Measurements from ENCODE around the gene CNTN5.

Gene CNTN5

DNA sequence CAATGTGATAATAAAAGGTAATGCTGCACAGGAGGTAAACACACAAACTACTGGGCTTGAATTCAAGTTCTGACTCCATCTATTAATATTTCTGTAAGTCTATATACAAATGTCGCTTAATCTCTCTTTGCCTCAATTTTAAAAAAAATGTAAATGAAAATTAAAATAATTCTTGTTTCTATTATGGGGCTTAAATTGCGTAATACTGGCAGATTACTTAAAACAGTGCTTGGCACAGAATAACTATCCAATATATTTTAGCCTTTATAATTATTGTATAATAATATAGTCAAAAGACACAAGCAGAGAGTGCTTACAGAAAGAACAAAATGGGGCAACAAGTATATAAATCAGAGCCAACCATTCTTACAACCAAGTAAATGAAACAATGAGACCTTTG, 489.1 kb downstream of the CNTN5 start:
- DNase-seq (ENCODE audit: low spot score): no peak

DNA sequence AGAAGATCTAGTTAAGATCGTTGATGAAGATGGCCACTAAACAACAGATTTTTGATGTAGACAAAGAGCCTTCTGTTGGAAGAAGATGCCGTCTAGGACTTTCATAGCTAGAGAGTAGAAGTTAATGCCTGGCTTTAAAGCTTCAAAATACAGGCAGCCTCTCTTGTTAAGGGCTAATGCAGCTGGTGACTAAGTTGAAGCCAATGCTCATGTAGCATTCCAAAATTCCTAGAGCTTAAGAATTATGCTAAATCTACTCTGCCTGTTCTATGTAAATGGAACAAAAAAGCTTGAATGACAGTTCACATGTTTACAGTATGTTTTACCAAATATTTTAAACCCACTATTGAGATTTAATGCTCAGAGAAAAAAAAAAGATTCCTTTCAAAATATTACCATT, 492.6 kb downstream of the CNTN5 start:
- no peak for DNase-seq (ENCODE audit: low spot score)

DNA sequence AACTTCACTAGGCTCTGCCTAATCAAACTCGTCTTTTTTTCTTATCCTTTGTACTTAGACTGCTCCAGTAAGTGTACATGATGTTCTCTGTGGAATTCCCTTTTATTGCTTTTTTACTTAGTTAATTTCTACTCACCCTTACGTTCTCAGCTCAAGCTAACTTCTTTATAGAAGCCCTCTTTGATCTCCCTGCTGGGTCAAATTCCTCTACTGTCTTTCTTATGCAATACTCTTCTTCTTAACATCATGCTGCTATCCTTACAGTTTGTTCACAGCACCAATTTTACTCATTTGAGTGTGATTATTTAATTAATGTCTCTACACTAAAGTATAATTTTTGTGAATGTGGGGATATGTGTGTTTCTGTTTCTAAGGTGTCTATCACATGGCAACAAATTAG, 498.3 kb downstream of the CNTN5 start:
- no peak for DNase-seq (ENCODE audit: low spot score)

DNA sequence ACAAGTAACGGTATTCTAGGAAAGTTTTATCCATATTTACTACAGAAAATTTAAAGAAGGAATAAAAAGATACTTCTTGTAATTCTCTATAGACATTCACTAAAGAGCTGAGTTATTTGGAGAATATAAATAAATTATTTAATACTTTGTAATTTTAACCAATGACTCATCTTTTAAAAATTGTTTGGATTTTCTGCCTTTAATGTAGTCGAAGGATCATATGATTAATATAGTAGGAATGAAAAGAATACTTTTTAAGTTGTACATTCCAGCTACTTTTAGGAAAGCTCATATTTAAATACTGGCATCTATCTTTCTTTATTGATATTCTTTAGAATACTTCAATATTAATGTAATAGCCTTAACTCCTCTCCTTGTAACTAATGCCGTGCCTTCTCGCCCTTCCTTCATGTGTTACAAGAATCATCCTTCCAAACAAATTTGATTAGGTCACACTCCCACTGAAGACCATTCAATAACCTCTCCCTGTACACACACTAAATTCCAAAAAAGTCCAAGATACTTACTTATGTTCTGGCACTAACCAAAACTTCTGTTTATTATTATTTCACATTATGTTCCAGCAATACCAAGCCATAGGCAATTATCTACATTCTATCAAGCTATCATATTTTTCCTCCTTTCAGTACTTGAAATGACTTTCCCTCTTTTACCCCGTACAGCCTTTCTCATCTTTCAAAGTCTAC, 501.9 kb downstream of the CNTN5 start:
- DNase-seq (ENCODE audit: low spot score): no peak

DNA sequence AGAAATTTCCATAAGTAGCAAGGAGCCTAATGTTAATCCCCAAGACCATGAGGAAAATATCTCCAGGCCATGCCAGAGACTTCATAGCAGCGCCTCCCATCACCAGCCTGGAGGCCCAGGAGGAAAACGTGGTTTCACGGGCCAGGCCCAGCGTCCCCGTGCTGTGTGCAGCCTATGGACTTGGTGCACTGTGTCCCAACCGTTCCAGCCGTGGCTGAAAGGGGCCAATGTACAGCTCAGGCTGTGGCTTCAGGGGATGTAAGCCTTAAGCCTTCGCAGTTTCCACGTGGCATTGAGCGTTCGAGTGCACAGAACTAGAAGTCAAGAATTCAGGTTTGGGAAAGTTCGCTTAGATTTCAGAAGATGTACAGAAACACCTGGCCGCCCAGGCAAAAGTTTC, 510.7 kb downstream of the CNTN5 start:
- no peak for DNase-seq (ENCODE audit: low spot score)

DNA sequence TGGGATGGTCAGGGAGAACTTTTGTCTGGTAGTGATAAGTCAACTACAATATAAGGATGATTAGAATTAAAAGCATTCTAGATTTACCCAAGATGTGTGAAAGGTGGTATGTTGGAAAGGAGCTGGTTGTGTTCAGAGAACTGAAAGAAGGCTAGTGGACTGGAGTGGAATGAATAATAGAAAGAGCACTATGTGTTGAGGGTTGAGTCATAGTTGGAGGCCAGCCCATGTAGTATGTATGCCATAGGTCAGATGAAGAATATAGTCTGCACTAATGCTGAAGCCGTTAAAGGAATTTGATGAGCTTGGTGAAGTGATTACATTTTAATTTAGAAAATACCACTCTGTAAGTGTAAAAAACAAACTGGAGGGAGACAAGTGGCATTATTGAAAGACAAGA, 514.1 kb downstream of the CNTN5 start:
- no peak for DNase-seq (ENCODE audit: low spot score)

DNA sequence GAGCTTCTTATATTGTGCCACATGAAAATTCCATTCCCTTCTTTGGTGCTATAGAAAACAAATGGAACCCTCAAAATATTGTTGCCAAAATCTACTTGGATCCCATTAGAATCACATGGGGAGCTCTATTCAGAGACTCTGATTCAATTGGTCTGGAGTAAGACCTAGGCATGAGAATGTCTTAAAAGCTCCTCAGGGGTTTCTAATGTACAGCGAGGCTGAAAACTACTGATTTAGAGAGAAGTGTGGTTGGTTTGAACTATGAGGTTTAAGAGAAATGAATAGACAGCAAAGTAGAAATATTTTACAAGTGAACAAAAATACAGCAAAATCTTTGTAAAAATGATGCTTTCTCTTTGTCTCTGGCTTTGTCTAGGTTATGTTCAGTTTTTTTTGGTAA, 514.7 kb downstream of the CNTN5 start:
- no peak for DNase-seq (ENCODE audit: low spot score)

DNA sequence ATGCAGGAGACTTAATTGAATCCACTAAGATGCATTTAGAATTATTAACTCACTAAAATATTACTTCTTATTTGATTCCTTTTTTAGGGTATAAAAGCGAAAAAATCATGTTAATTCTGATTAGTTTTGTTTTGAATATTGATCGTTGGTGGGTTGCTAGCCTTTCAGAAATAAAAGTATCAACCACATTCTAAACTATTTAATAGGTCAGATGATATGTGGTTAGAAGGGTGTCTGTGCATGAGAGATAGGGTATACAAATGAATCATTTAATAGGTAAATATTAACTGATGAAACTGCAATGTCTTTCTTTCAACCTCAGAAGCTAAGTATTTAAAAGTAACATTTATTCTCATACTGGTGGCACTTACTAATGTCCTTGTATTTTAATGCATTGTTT, 515.1 kb downstream of the CNTN5 start:
- DNase-seq (ENCODE audit: low spot score): no peak

DNA sequence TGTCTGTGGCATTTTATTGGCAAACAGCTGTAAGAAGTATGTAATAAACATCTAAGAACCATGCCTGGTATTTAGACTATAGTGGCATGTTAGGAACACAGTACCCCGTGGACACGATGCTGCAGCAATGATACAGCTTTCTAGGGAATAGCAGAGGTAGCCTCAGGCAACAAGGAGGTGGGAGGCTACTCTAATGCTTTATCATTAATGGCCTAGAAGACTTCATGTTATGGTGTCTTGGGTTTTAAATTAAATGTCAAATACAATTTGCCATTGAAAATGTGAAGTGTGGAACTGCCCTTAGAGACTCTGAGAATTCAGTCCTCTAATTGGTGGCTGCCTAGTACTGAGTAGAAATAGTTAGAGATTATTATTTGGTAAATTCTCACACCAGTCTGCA, 516.9 kb downstream of the CNTN5 start:
- DNase-seq (ENCODE audit: low spot score): no peak

DNA sequence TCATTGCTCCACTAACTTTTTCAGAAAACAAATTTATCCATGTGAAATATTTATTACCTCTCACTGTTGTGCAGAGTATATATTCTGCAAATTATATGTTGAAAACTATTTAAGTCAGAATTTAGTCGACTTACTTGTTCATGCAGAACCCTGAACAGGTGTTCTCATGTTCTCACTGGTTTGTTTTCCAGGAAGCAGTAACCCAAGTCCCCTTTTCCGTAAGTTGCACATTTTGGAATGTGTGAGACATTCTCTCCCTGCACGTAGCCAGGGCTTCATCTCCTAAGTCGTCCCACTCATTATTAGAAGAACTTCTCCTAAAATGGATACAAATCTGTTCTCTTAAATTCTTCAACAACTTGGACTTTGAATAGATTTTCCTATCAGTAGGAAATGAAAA, 524.9 kb downstream of the CNTN5 start:
- no peak for DNase-seq (ENCODE audit: low spot score)

DNA sequence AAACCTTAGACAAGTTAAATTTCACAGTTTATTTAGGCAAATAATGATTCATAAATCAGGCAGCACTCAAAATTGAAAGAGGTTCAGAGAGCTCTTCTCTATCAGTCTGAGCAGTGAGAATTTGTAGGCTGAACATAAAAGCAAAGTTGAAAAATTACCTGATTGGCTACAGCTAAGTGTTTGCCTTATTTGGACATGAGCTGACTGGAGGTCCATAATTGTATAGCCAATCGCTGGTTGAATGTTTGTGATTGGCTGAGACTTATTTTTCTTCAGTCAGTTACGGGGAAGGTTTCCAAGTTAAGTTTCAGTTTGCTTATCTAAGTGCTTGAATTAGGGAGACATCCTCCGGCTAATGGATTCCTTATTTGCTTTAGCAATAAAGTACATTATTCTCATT, 527.5 kb downstream of the CNTN5 start:
- DNase-seq (ENCODE audit: low spot score): peak; percentile 3

DNA sequence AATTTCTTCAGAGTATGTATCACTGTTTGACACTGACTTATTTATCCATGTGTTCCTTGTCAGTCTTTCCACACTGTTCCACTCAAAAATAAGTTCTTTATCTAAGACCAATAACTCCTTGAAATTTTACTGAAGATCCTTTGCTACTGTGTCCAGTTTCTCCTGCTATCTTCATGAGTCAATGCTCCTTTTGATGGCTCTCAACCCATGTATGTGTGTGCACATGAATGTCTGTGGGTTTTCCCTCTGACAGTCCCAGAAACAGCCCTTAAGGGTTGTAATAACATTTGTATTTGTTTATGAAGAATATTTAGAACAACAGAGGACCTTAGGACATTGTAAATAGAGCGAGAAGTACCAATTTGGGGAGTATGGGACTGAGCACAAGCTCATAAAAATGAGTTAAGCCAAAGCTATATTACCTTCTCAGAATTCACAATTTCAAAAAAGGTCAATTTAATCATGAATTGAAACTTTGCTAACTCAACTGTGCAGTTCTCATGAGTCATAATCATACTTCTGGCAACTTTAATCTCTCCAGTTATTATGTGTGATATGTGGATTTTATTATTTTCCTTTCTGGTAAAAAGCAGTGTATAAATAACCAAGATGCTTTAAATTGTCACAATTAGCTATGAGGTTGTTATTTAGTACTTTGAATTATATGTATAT, 533.6 kb downstream of the CNTN5 start:
- no peak for DNase-seq (ENCODE audit: low spot score)

DNA sequence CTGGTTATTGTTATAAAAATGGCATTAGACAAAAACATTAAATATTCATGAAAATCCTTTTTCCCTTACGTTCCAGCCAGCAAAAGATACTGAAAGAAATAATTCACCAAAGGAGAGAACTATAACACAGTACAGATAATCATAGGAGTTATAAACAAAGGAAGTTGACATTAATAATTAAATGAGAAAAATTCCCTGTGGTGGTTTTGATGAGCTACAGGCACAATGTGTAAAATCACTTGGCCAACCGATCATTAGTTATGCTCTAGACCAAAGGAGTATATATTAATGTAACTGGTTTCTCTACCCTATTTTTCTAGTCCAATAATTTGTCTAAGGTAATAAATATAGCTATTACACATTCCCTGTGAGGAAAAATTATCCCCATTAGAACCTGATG, 534.7 kb downstream of the CNTN5 start:
- no peak for DNase-seq (ENCODE audit: low spot score)

DNA sequence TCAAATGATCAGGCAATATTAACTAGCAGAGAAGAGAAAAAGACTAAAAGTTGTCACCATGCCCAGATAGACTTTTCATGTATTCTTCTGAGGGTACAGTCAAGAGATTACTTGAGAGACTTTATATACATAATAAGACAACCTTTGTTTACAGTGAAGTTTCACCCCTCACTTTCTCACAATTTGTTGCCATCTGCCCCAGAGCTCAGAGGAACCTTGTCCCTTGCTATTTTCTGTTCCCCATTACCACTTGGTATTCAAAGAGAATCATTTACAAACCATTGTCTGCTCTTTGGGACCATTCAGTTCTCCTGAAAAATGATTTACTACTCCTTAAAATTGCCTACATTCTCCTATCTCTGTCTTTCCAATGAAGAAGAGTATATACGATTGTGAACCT, 544.6 kb downstream of the CNTN5 start:
- no peak for DNase-seq (ENCODE audit: low spot score)

DNA sequence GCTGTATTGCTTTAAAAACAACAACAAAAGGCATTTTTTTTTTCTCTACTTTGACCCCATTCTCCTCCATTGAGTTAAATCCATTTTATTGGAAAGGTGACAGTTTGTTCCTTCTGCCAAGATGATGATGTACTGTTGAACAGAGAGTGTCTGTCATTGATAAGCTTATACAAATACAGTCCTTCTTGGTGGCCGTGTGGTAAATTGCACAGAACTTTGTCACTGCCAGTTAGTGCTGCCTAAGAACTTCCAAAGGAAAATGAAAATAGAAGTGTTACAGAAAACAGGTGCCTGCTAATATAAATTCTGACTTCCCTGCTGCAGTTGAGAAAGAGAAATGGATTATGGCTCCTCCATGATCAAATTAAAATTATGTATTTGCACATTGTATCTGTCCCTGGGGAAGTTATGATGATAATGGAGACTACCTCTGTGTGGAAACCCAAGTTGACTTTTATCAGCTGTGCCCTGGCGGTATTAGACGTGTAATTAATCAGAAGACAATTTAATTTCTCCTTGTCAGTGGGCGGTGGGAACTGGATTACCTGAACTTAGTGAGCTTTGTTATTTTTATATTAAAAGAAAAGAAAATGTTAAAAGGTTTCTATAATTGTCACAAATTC, 546.7 kb downstream of the CNTN5 start:
- no peak for DNase-seq (ENCODE audit: low spot score)

DNA sequence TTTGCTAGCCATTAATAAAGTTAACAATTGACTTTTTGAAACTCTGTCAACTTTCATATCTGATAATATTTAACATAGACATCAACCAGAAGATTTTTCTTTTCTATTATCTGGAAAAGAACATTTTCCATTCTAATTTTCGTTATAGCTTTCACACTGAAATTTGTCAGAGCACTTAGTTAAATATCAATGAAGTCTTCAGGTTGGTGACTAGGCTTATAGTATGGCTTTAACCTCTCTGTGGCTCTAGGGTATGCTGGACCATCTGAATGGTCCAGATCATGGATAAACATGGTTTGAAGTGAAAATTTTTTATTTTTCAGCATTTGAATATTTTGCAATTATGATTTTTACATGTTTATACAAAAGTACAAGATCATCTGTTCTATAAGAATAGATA, 548.1 kb downstream of the CNTN5 start:
- DNase-seq (ENCODE audit: low spot score): no peak

DNA sequence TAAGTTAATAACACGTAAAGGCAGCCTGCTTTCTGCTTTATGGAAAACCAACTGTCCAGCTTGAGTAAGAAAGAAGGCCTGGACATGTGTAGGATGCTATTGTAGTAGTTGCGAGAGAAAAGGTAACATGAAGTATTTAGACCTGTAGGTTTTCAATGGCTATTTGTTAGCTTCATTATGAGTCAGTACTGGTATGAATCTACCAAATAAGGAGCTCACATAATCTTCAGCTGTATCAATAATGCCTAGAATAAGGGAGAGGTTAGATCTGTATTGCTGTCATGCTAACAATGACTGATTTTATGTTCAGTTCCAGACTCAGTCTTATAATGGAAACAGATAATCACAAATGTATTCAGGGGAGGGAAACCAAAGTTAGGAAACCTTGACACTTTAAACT, 550.3 kb downstream of the CNTN5 start:
- DNase-seq (ENCODE audit: low spot score): no peak

DNA sequence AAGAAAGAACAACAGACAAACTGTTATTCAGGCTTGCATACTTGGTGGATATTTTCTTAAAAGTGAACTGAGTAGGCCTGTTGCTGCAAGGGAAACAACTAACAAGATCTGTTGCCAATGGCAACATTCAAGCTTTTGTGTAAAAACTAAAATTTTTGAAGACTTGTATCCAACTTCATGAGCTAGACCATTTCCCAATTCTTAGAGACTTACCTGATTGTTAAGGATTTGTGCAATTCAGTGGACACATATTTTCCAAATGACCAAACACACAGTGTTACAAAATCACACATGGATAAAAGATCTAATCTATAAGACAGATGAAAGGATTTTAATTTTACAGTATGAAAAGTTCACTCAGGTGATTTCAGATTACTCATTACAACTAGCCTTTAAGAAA, 564.1 kb downstream of the CNTN5 start:
- DNase-seq (ENCODE audit: low spot score): no peak

DNA sequence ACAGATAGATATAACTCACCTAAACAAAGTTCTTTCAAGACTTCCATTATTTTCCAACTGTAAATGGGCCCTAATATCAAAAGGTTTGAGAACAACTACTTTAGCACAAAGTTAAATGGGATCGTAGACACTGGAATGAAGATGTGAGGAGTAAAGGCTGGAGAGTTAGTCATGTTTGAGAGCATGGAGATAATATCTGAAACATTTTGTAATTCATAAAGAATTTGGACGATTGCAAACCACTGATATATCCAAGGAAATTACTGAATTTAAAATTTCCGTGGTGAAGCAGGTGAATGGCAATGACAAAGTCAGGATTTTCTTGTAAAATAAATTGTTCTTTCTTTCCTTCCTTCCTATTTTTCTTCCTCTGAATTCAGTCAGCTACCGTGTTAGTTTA, 564.9 kb downstream of the CNTN5 start:
- no peak for DNase-seq (ENCODE audit: low spot score)

DNA sequence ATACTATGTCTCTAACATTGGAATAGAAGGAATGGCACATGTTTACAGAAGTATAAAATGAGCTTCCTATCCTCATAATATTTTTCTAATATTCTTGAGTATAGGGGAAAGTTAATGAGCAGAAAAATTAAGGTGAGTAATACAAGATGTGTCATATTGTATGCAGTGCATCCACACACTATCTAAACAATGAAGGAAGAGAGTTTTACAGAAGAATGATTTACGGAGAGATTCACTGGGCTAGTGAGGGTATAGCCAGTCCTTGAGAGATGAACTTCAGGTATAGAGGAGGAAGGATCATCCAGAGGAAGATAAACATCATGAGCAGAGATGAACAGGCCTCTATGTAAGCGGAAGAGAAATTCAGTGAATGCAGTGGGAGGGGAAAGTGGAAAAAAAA, 569.0 kb downstream of the CNTN5 start:
- DNase-seq (ENCODE audit: low spot score): no peak

DNA sequence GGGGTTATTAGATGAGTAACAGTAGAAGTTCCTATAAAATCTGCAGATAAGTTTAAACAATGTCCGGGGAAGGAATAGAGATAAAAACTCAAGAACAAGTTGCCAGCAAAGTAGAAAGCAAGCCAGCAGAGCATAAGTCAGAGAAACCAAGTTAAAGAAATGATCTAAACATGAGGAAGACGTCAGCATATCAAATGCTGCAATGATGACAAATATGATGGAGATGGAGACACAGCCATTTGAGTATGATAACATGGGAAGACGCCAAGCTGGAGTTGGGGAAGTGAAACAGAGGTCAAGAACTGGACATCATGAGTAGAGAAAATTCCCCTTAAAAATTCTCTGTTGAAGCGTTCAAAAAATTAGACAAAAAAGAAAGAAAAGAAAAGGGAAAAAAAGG, 571.5 kb downstream of the CNTN5 start:
- no peak for DNase-seq (ENCODE audit: low spot score)

DNA sequence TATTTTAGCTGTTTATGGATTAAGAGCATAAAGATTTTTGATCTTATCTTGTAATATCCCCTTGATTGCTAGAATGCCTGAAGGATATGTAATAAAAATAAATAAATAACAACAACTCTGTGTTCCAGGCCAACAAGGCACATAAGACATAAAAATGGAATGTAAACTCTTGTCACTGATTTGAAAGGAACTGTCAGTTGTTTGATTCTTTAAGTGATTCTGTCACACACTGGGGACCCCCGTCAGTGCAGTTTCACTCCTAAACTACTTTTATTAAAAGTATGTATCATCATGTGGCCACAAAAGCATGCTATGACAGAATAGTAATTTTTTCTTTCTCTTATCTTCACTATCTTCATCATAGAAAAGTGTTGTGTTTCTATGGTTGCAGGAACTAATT, 572.4 kb downstream of the CNTN5 start:
- DNase-seq (ENCODE audit: low spot score): no peak

DNA sequence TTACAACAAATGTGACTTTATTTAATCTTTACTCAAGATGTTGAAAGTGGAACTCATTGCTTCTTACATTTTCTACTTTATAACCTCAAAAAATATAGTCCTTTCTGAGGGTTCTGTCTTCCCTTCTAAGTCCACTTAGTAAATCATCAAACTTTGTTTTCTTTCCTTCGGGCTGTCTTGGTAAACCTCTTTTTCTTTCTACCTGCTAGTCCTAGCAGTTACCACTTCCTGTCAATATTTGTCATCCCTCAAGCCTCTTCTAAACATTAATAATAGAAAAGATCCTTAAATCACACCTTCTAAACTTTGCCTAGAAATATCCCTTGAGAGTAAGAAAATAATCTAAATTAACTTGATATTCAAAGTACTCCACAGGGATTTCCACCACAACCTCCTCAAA, 580.4 kb downstream of the CNTN5 start:
- no peak for DNase-seq (ENCODE audit: low spot score)

DNA sequence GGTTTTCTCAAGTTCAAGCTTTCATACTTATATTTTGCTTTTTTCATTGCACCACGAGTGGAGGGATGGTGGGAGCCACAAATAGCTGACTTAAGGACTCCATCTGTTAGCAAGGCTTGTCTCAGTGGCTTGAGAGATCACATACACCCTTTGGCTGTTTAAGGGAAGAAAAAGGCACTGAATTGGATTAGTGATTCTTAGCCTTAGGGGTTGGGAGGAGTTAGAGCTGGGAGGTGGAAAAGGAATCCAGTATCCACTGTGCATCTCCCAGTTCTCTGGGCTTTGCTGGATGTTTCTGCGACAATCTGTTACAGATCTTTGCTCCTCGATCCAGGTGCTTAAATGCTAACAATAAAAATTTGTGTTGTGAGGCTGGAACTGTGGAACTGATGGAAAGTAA, 593.6 kb downstream of the CNTN5 start:
- no peak for DNase-seq (ENCODE audit: low spot score)
